Heart left ventricle (tissue), 16 donors: ENCODE results near the gene SH3RF3. TPM values are rescaled to one million over a fixed set of nuclear protein-coding genes. Genes with fewer than 3 reads are reported as not detected.

Experiments used
- ATAC-seq, 4 donors: fragments of 200-7000 bp; cut with Tn5 transposase; one replicate each; pipeline ENCODE4 v1.9.1; 2020 to 2022; ENCODE audit warnings: moderate library complexity in 4 of 4, mild to moderate bottlenecking in 3 of 4, moderate number of reproducible peaks in 1 of 4
- DNase-seq, 5 donors: peaks; one replicate each; pipeline ENCODE4 v3.0.0-alpha.2; 2020
- H3K27ac ChIP-seq, 12 donors: fragments of 200-600 bp; sonication (generic) in 4 of 12; one replicate each; pipeline versions ENCODE4 v1.5.0 to v1.8.0; 2016 to 2022; ENCODE audit warnings: mild to moderate bottlenecking in 2 of 12
- H3K27me3 ChIP-seq, 9 donors: fragments of 200-600 bp; sonication (generic) in 2 of 9; one replicate each; pipeline versions ENCODE4 v1.5.1 to v1.8.0; 2016 to 2022; ENCODE audit warnings: mild to moderate bottlenecking in 3 of 9
- H3K36me3 ChIP-seq, 9 donors: fragments of 200-600 bp; sonication (generic) in 2 of 9; one replicate each; pipeline versions ENCODE4 v1.5.0 to v1.8.0; 2018 to 2022; ENCODE audit warnings: mild to moderate bottlenecking in 2 of 9
- H3K4me1 ChIP-seq, 12 donors: fragments of 200-600 bp; sonication (generic) in 4 of 12; one replicate each; pipeline versions ENCODE4 v1.5.0 to v1.8.0; 2016 to 2022; ENCODE audit warnings: mild to moderate bottlenecking in 3 of 12
- H3K4me3 ChIP-seq, 12 donors: fragments of 200-600 bp; sonication (generic) in 4 of 12; one replicate each; pipeline versions ENCODE4 v1.5.0 to v1.8.0; 2017 to 2022; ENCODE audit warnings: mild to moderate bottlenecking in 9 of 12, moderate library complexity in 4 of 12
- H3K9me3 ChIP-seq, 12 donors: fragments of 200-600 bp; sonication (generic) in 4 of 12; one replicate each; pipeline versions ENCODE4 v1.5.0 to v1.8.0; 2016 to 2022; ENCODE audit warnings: mild to moderate bottlenecking in 1 of 12
- POLR2A ChIP-seq, 2 donors: fragments of 450-650 bp; IDR thresholded peaks; one replicate each; pipeline ENCODE4 v1.6.1; 2017; ENCODE audit warnings: antibody characterized with exemption in 2 of 2, mild to moderate bottlenecking in 2 of 2, moderate library complexity in 2 of 2
- WGBS, 4 donors: extraction: QIAGEN DNeasy Blood & Tissue Kit in 2 of 4; methylation state at CpG; one replicate each; pipeline versions ENCODE4 v1.1.5 to v1.1.7; 2013 to 2018; 5-methylcytosine and 5-hydroxymethylcytosine counted together
- intact Hi-C, 10 donors: fragments of 100-400 bp; cut with DNase I; formaldehyde crosslinking; loops; one replicate each; pipeline versions ENCODE4 v1.11.1 to v1.14.2; 2022
- polyA plus RNA-seq, 2 donors: library from polyadenylated mRNA; stranded (reverse); fragments of 200-250 nt; gene quantifications; one replicate each; pipeline ENCODE4 v1.2.3, GENCODE V29; 2013
- total RNA-seq, 9 donors: library from RNA; depleted of rRNA in 2 of 9; stranded (reverse); fragments of >200 nt in 2 of 9; fragmentation: NEBNext Ultra II Directional in 3 of 9; extraction: Animal tissue kit (Norgen Biotek cat#: 25700) in 3 of 9; gene quantifications; one replicate each; pipeline versions ENCODE4 v1.1.0 to v1.2.4, GENCODE V29; 2016 to 2023
- TF ChIP-seq, protein P1 (sequence below), 12 donors: fragments of 200-600 bp; sonication (generic) in 4 of 12; IDR thresholded peaks; one replicate each; pipeline versions ENCODE4 v1.5.0 to v1.8.0; 2018 to 2022; ENCODE audit warnings: antibody characterized with exemption in 12 of 12, mild to moderate bottlenecking in 5 of 12
- donor health status: ischemic (EF 13 %, LVEDD 7.1; RV severe dilation, severe dysfunction).
- donor health status: healthy with polysubstance abuse.
- donor health status: DM: no; HTN: yes; CAD: no.
- donor health status: DM: no; HTN: no; CAD: no.
- donor health status: ischemic (EF 25% LVEDD 6.9; RV normal size, moderate dysfunction).
- donor health status: ischemic (EF 25% LVEDD 5.7; RV mildly dilated, moderate dysfunction).
- donor health status: healthy.
- donor health status: DM: yes; HTN: yes; CAD: no.
- donor health status: ischemic (EF 35%, LVEDD 5.7; RV mildly dilated, moderate dysfunction).
- donor health status: nonischemic (EF 11% LVEDD 7.7; RV severe dilation, severe dysfunction).
- donor health status: DM: yes; HTN: yes; CAD: no.
- donor health status: PGD.
- donor health status: ischemic (EF 29% LVEDD 5.4; RV normal size, mild dysfunction).
- donor health status: nonischemic (EF 23%, LVEDD 6.1; RV moderate dilation, normal function).

SH3RF3 gene
- total and polyA plus RNA-seq, 11 donors = 5.2 to 15.7 (median 7.9) TPM

DNA sequence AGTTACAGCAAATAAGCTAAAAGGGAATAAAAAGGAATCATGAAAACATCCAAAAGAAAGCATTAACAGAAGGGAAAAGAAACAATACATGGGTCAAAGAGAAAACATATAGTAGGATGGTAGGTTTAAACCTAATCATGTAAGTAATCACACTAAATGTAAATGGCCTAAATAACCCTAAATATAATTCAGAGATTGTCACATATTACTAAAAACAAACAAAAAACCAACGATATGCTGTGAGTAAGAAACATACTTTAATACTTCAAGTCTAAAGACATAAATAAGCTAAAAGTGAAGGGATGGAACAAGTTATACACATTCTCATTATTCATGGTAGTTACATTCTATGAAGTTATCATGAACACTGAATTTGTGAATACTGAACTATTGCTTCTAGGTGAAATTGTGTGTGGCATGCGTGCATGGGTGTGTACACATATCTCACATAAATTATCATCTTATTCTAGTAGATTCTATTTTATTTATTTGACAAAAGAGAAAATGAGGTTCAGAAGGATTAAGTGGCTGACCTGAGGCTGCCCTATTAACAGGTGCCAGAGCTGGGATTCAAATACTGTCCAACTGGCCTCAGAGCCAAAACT is 313.8 kb downstream of the SH3RF3 start:
- Histone ChIP-seq H3K4me3 (no peak overlapping the region), H3K27ac (no peak overlapping the region), H3K9me3 (peaks cover 0 to 46% (median 13%) of the 10 kb centered on the region in 12 donors), H3K27me3 (no peaks in the 10 kb centered on the region), H3K4me1 (peaks cover 0 to 17% (median 10%) of the 10 kb centered on the region in 12 donors), H3K36me3 (peaks cover 0 to 3% (median 0%) of the 10 kb centered on the region in 9 donors)
- ATAC-seq (no peak), DNase-seq (no peak)
- 96 to 99% (median 98%) methylated on average over 2 of the region's 2 CpGs for WGBS, 4 donors
- TF ChIP-seq, protein P1, sequence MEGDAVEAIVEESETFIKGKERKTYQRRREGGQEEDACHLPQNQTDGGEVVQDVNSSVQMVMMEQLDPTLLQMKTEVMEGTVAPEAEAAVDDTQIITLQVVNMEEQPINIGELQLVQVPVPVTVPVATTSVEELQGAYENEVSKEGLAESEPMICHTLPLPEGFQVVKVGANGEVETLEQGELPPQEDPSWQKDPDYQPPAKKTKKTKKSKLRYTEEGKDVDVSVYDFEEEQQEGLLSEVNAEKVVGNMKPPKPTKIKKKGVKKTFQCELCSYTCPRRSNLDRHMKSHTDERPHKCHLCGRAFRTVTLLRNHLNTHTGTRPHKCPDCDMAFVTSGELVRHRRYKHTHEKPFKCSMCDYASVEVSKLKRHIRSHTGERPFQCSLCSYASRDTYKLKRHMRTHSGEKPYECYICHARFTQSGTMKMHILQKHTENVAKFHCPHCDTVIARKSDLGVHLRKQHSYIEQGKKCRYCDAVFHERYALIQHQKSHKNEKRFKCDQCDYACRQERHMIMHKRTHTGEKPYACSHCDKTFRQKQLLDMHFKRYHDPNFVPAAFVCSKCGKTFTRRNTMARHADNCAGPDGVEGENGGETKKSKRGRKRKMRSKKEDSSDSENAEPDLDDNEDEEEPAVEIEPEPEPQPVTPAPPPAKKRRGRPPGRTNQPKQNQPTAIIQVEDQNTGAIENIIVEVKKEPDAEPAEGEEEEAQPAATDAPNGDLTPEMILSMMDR (IDR thresholded peaks at IDR 0.05) = no peak
- no peak for TF ChIP-seq POLR2A (IDR thresholded peaks at IDR 0.05)
- intact Hi-C loops = loop anchor here in 1 of 10 donors (10.0 kb wide), 1 partner anchor 52 kb away; no protein-coding TSS in a partner anchor

DNA sequence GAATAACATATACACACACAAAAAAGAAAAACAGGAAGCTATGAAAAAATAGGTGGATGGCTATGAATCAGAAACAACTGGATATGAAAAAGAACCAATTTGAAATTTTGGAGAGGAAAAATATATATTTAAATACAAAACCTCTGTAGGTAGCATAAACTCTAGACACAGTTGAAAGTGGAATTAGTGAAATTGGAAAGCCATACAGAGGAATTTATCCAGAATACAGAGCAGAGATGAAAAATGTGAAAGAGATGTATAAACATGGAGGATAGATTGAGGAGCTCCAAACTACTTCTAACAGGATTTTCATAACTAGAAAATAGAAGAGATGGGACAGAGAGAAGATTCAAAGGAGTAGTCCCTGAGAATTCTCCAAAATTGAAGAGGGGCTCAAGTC is 315.9 kb downstream of the SH3RF3 start:
- H3K27ac ChIP-seq = no peak overlapping the region
- ATAC-seq = no peak
- H3K27me3 ChIP-seq = no peaks in the 10 kb centered on the region
- intact Hi-C loops = loop anchor here in 1 of 10 donors (10.0 kb wide), 1 partner anchor 50 kb away; no protein-coding TSS in a partner anchor
- no peak for DNase-seq
- peaks cover 0 to 46% (median 13%) of the 10 kb centered on the region in 12 donors for H3K9me3 ChIP-seq
- H3K4me3 ChIP-seq = no peak overlapping the region
- TF ChIP-seq POLR2A (IDR thresholded peaks at IDR 0.05) = no peak
- TF ChIP-seq, protein P1 (IDR thresholded peaks at IDR 0.05) = no peak
- peaks cover 0 to 4% (median 0%) of the 10 kb centered on the region in 9 donors for H3K36me3 ChIP-seq
- H3K4me1 ChIP-seq = peaks cover 0 to 11% (median 4%) of the 10 kb centered on the region in 12 donors

DNA sequence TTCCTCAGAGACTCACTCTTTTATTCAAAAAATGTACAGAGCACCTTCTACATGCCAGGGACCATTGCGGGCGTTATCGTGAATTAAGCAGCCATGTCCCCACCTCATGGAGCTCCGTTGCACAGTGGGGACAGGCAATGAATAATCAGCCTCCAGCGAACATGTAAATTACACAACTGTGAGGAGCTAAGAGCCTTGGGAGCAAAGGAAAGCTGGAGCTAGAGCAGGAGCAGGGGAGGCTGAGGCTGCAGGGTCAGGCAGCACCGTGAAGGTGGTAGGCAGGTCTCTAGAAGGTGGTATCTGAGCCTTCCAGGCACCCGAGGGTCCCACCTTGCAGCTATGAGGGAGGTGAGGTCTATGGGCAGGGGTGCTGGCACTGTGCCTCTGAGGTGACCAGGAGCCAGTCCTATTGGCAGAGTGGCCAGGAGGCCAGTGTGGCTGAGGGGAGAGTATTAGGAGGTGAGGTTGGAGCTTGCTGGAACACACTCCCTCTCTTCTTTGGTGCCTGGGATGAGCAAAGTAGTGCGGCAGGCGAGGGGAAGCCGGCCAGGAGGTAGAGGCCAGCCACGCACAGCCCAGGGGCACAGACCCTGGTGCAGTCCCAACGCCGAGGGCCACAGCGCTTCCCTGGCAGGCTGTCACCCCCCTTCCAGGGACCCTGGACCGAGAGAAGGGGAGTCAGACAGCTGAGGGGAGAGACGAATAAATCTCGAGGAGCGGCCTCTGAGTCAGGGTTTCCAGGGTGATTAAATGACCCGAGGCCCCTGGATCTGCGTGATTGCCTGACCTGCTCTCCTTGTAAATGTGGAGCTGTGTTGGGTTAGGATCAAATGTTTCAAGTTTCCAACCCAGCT is 317.5 kb downstream of the SH3RF3 start:
- peaks cover 0 to 7% (median 0%) of the 10 kb centered on the region in 9 donors for H3K36me3 ChIP-seq
- TF ChIP-seq POLR2A (IDR thresholded peaks at IDR 0.05) = no peak
- TF ChIP-seq, protein P1 (IDR thresholded peaks at IDR 0.05) = no peak
- DNase-seq (peak in 1 of 5 donors; percentile 42), ATAC-seq (no peak)
- intact Hi-C loops = loop anchor here in 1 of 10 donors (10.0 kb wide), 1 partner anchor 48 kb away; no protein-coding TSS in a partner anchor
- 86 to 90% (median 88%) methylated on average over 12 to 20 of the region's 20 CpGs for WGBS, 4 donors
- no peak overlapping the region for H3K4me3 ChIP-seq
- peak overlapping the region in 1 of 12 donors; percentile 59 for H3K27ac ChIP-seq
- peaks cover 0 to 22% (median 12%) of the 10 kb centered on the region in 12 donors for H3K4me1 ChIP-seq
- no peaks in the 10 kb centered on the region for H3K27me3 ChIP-seq
- peaks cover 0 to 37% (median 11%) of the 10 kb centered on the region in 12 donors for H3K9me3 ChIP-seq

DNA sequence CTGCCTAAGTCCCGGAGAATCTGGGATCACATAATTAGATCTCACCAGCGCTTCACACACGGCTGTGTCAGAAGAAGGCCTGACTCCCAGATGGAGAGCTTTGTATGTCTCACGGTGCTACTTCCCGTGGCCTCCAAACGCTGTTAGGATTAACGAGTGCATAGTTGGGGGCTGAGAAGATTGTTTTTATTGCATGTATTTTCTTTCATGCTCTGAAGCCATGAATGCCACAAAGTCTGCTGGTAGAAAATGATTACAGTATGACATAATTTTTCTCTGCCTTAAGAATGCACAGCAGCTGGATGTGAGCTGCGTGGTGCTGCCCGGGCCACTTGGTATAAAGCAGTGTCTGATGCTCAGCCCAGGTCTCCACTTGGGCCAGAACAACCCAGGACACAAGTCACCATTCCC is 318.3 kb downstream of the SH3RF3 start:
- TF ChIP-seq, protein P1 (IDR thresholded peaks at IDR 0.05) = no peak
- TF ChIP-seq POLR2A (IDR thresholded peaks at IDR 0.05) = no peak
- WGBS, 4 donors = 74 to 79% (median 76%) methylated on average over 9 of the region's 9 CpGs
- Histone ChIP-seq H3K36me3 (peaks cover 0 to 7% (median 0%) of the 10 kb centered on the region in 9 donors), H3K4me1 (peaks cover 0 to 22% (median 12%) of the 10 kb centered on the region in 12 donors), H3K27ac (peak overlapping the region in 1 of 12 donors; percentile 59), H3K9me3 (peaks cover 0 to 29% (median 11%) of the 10 kb centered on the region in 12 donors), H3K4me3 (no peak overlapping the region), H3K27me3 (no peaks in the 10 kb centered on the region)
- ATAC-seq (no peak), DNase-seq (peak in 1 of 5 donors; percentile 3)
- intact Hi-C loops = loop anchor here in 1 of 10 donors (10.0 kb wide), 1 partner anchor 48 kb away; no protein-coding TSS in a partner anchor
